Breast epithelium (tissue), 3 donors: Measurements from ENCODE around the gene PLEKHM1.
"Not testable (repeated sequence)": the region's sequence is repeated elsewhere in the genome, so short reads cannot be mapped to it uniquely, and the experiment has no call there.

ENCODE experiments used
- POLR2A ChIP-seq: fragments of 450-650 bp; IDR thresholded peaks from one replicate; pipeline ENCODE4 v1.6.1; 2016; ENCODE audit warnings: antibody characterized with exemption, mild to moderate bottlenecking, moderate library complexity
- TF ChIP-seq, protein P1 (sequence below), 3 donors: fragments of 450-650 bp; IDR thresholded peaks; one replicate each; pipeline ENCODE4 v1.5.1; 2016 to 2017; ENCODE audit warnings: antibody characterized with exemption in 3 of 3, mild to moderate bottlenecking in 3 of 3, moderate library complexity in 3 of 3

DNA sequence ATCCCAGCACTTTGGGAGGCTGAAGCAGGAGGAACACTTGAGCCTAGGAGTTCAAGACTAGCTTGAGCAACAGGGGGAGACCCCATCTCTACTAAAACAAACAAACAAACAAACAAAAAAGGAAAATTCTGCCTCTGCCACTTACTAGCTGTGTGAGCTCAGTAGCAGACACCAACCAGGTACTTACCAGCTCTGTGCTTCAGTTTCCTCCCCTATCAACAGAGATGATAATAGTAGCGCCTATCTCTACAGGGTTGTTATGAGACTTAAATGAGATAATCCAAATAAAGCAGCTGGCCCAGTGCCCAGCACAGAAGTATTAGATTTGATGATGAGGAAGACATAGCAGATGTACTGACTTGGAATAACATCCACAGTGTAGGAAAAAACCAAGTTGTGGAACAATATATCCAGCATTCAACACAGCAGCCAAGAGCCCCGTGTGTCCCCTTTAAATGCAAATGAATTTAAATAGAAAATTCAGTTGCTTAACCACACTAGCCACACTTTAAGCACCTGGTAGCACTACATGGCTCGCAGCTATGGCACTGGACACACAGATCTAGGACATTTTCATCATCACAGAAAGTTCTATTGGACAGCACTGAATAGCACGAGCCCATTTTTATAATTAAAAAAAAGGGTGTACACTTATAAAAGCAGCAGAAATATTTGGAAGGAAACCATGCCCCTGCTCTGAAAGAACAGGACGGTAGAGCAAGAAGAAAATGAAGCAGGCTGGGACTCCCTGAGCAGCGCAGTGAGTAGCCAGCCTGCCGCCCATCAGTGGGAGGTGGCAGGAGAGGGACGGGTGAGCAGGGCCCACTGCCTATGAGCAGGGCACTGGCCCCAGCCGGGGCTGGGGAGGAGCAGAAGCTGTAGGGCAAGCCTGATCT, 37.9 kb downstream of the PLEKHM1 start:
- TF ChIP-seq, protein P1, sequence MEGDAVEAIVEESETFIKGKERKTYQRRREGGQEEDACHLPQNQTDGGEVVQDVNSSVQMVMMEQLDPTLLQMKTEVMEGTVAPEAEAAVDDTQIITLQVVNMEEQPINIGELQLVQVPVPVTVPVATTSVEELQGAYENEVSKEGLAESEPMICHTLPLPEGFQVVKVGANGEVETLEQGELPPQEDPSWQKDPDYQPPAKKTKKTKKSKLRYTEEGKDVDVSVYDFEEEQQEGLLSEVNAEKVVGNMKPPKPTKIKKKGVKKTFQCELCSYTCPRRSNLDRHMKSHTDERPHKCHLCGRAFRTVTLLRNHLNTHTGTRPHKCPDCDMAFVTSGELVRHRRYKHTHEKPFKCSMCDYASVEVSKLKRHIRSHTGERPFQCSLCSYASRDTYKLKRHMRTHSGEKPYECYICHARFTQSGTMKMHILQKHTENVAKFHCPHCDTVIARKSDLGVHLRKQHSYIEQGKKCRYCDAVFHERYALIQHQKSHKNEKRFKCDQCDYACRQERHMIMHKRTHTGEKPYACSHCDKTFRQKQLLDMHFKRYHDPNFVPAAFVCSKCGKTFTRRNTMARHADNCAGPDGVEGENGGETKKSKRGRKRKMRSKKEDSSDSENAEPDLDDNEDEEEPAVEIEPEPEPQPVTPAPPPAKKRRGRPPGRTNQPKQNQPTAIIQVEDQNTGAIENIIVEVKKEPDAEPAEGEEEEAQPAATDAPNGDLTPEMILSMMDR (IDR thresholded peaks at IDR 0.05) = not testable (repeated sequence)
- TF ChIP-seq POLR2A = not testable (repeated sequence)
